ENCODE data around the gene ZNF747.

GRCh38 chr16:30530163-30531037 is 4.3 kb downstream of the ZNF747 start:
- TF ChIP-seq ARNT (IDR thresholded peaks at IDR 0.05), result no peak
- no peak for TF ChIP-seq ELF4 (IDR thresholded peaks at IDR 0.05)
- TF ChIP-seq SP1 (IDR thresholded peaks at IDR 0.05), result no peak
- no peak for TF ChIP-seq PKNOX1 (IDR thresholded peaks at IDR 0.05)

Measured in HEK293T (cell line).